HG03196 (cell line): ENCODE data around the gene COL8A2.

Source experiments
- ATAC-seq: cut with Tn5 transposase; IDR thresholded peaks from one replicate; pipeline ENCODE4 v1.9.1; 2021; ENCODE audit not compliant: unreplicated experiment

COL8A2 gene

GRCh38 chr1:36070349-36070748, 54.7 kb downstream of the COL8A2 start:
- no peak for ATAC-seq

GRCh38 chr1:36068866-36069265, 56.2 kb downstream of the COL8A2 start:
- ATAC-seq, result no peak

- ATAC-seq, result no peak
Observed at GRCh38 chr1:36067871-36068270, 57.2 kb downstream of the COL8A2 start.

GRCh38 chr1:36062315-36062714, 62.7 kb downstream of the COL8A2 start:
- ATAC-seq, result no peak

GRCh38 chr1:36055706-36056105, 69.3 kb downstream of the COL8A2 start:
- ATAC-seq, result no peak

GRCh38 chr1:36053978-36054377, 71.0 kb downstream of the COL8A2 start:
- no peak for ATAC-seq

- ATAC-seq, result no peak
Observed at GRCh38 chr1:36051821-36052220, 73.2 kb downstream of the COL8A2 start.
